Measurements from ENCODE around the gene BPIFA3. TPM values are rescaled to one million over a fixed set of nuclear protein-coding genes. Genes with fewer than 3 reads are reported as not detected.
A peak's percentile ranks its signal among the peaks of the same experiment; 100 is the strongest.

Gene BPIFA3
- total RNA-seq, 1 donor from 2014 or later, result not detected

GRCh38 chr20:33276303-33277113 lies 59.4 kb downstream of the BPIFA3 start:
- Histone ChIP-seq H3K9me3 (no peaks in the 10 kb centered on the region), H3K36me3 (no peaks in the 10 kb centered on the region), H3K4me1 (no peaks in the 10 kb centered on the region), H3K27me3 (ENCODE audit: low read depth) (peaks cover 5% of the 10 kb centered on the region), H3K27ac (no peak overlapping the region), H3K4me3 (no peak overlapping the region)
- TF ChIP-seq, protein P1, sequence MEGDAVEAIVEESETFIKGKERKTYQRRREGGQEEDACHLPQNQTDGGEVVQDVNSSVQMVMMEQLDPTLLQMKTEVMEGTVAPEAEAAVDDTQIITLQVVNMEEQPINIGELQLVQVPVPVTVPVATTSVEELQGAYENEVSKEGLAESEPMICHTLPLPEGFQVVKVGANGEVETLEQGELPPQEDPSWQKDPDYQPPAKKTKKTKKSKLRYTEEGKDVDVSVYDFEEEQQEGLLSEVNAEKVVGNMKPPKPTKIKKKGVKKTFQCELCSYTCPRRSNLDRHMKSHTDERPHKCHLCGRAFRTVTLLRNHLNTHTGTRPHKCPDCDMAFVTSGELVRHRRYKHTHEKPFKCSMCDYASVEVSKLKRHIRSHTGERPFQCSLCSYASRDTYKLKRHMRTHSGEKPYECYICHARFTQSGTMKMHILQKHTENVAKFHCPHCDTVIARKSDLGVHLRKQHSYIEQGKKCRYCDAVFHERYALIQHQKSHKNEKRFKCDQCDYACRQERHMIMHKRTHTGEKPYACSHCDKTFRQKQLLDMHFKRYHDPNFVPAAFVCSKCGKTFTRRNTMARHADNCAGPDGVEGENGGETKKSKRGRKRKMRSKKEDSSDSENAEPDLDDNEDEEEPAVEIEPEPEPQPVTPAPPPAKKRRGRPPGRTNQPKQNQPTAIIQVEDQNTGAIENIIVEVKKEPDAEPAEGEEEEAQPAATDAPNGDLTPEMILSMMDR (IDR thresholded peaks at IDR 0.05), result no peak
- DNase-seq (no peak), ATAC-seq (peak in 1 of 2 donors; percentile 7)
- intact Hi-C loops (cut with DNase I), result no loop called here

Other genes starting within 250 kb of the BPIFA3 start
- gene SUN5, start 212.9 kb upstream of the BPIFA3 start, total RNA-seq, result not detected
- gene BPIFB2, start 209.6 kb upstream of the BPIFA3 start, total RNA-seq, result 0.21 TPM
- gene BPIFB6, start 185.7 kb upstream of the BPIFA3 start, total RNA-seq, result not detected
- gene BPIFB3, start 163.4 kb upstream of the BPIFA3 start, total RNA-seq, result not detected
- gene BPIFB4, start 137.7 kb upstream of the BPIFA3 start, total RNA-seq, result not detected
- gene BPIFA2, start 49.2 kb upstream of the BPIFA3 start, total RNA-seq, result not detected
- 28.4 TPM for gene BPIFA1, start 18.6 kb downstream of the BPIFA3 start, total RNA-seq
- gene BPIFB1, start 65.9 kb downstream of the BPIFA3 start, total RNA-seq, result 263 TPM
- gene CDK5RAP1, start 184.2 kb downstream of the BPIFA3 start, total RNA-seq, result 23.2 TPM
- gene SNTA1, start 226.4 kb downstream of the BPIFA3 start, total RNA-seq, result 6.7 TPM